CD4-positive, alpha-beta T cell treated with Interleukin-4 for 4 hours (primary cell): ENCODE measurements around the gene MESP2.
A peak's percentile ranks its signal among the peaks of the same experiment; 100 is the strongest.

ENCODE experiments used
- DNase-seq: peaks from one replicate; pipeline ENCODE4 v3.0.0-alpha.2; 2020

MESP2 gene, protein sequence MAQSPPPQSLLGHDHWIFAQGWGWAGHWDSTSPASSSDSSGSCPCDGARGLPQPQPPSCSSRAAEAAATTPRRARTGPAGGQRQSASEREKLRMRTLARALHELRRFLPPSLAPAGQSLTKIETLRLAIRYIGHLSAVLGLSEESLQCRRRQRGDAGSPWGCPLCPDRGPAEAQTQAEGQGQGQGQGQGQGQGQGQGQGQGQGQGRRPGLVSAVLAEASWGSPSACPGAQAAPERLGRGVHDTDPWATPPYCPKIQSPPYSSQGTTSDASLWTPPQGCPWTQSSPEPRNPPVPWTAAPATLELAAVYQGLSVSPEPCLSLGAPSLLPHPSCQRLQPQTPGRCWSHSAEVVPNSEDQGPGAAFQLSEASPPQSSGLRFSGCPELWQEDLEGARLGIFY

DNA sequence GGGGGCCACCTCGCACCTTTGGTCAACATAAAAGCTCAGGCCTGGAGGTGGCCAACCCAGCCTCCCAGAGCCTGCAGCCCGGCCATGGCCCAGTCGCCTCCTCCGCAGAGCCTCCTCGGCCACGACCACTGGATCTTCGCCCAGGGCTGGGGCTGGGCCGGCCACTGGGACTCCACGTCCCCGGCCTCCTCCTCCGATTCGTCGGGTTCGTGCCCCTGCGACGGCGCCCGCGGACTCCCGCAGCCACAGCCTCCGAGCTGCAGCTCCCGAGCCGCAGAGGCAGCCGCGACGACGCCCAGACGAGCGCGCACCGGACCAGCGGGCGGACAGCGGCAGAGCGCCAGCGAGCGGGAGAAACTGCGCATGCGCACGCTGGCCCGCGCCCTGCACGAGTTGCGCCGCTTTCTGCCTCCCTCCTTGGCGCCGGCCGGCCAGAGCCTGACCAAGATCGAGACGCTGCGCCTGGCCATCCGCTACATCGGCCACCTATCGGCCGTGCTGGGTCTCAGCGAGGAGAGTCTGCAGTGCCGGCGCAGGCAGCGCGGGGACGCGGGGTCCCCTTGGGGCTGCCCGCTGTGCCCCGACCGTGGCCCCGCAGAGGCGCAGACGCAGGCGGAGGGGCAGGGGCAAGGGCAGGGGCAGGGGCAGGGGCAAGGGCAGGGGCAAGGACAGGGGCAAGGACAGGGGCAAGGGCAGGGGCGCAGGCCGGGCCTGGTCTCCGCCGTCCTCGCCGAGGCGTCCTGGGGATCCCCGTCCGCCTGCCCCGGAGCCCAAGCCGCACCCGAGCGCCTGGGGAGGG, at the start of gene MESP2:
MESP2 (plus strand) TSS at position 59 of the 799 bp plus-strand sequence; CDS start at position 85, 26 bp downstream.
- peak; percentile 20 for DNase-seq

DNA sequence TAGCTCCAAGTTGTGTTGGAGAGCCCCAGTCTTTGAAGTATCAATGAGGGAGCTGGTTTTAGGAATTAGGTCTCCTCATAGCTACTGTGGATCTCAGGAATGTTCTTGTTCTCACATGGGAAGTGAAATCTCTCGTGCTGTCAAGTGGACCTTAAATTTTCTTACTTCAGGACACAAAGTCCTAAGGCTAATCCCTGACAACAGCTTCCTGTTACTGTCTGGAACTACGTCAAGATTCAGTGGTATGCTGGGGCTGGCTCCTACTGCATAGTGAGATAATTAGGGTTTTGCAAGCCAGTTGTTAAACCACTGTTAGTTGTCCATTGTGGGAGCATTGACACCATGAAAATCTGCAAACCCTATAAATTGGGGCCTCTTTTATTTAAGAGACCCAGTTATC, 47.9 kb upstream of the MESP2 start:
- DNase-seq: no peak

DNA sequence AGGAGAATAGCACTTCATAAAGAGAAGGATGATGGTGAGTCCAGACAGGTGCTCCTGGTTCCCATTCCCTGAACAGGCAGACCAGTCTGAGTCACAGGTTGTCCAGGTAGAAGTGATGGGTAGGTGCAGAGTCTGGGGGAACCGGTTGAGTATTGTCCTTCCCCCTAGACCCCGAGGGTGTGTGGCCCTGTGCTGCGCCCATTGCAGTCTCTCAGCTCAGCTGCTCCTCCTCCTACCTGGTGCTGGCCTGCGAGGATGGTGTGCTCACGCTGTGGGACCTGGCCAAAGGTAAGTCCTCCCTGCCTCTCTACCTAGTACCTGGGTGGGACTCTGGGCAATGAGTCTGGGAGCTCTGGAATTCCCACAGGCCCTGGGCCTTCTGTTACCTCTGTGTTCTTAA, 44.9 kb upstream of the MESP2 start:
- no peak for DNase-seq

DNA sequence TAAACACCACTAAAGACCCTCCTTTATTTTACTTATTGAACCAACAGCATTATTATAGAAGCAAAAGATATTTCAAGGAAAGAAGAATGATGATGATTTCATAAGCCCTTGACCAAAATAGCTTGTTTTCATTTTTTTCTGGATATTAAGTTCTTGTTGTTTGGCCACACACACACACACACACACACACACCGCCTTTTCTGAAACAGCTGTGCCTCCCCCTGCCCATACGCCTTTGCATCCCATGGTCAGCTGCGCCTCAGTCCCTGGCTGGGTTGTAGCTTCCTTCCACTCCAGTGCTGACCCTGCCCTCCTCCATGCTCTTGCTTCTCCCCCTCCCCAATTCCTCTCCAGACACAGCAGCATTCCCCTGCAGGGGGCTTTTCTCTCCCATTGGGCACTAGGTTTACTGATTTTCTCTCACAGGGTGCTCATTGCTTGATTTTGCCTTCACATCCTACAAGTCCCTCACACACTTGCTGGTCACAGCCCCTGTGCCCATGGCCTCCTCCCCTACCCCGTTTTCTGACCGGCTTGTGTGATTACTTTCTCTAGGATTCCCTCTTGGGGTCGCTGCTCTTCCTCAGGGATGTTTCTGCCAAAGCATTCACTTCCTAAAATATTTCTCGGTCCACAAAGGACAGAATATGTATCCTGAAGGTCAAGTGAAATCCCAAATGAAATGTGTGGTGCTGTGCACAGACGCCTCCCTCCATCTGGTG, 43.5 kb upstream of the MESP2 start:
- no peak for DNase-seq

DNA sequence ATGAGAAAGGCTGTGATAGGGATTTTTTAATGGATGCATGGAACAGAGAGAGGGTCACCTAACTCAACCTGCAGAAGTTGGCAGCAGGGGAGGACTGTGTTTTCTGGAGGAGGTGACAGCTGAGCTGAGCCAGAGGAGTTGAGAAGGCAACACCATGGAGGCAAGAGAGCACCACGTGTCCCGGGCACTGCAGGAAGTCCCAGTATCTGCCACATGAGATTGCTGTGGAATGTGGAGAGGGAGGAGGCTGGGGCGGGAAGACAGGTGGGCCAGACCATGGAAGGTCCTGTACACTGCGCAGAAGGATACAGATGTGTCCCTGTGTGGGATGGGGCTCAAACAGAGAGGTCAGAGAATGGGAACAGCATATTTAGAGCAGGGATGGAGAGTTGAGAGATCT, 40.4 kb upstream of the MESP2 start:
- no peak for DNase-seq

DNA sequence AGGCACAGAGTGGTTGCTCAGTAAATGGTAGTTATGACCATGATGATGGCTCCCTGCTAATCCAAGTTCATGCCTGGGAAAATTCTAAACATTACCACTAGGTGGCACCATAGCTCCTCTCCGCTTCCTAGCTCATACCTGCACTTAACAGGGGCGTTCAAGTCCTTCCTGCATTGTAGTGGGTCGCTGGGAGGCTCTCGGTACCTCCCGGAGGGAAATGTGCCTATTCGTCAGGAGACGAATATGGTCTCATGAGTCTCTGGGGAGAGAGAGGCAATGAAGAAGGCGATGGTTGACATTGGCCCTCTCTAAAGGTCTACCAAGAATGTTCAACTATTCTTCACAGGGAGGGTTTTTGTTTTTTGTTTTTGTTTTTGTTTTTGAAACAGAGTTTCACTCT, 36.0 kb upstream of the MESP2 start:
- DNase-seq: peak; percentile 68

DNA sequence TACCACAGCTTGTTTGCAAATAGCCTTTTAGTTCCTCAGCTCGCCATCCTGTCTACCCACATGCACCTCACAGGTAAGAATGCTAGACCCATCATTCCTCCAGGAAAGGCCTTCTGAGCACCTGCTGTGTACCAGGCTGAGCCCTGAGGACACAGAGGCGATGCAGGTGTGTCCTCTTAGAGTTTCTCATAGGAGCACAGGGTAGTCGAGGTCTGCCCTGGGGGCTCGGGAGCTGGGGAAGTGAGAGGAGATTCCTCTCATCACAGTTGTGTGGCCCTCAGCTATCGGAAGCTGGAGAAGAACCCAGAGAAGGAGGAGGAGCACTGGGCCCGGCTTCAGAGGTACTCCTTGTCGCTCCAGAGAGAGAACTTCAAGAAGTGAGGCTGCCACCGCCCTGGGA, 33.1 kb upstream of the MESP2 start:
- no peak for DNase-seq

DNA sequence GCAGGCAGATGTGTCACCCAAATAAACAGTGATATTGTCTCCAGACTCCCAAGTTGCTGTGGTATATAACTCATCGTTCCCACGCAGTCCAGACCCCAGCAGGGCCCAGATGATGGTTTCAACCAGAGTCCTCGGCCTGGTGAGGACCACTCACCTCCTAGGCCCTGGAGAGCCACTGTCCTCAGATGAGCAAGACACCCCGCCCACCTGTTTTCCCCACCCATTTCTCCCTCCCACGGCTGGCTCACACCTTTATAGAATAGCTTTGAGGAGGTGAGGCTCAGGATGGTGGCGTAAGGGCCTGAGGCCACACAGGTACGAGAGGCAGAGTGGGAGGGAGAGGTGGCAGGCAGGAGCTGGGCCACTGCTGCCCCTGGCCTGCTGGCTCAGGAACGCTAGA, 32.5 kb upstream of the MESP2 start:
- no peak for DNase-seq

DNA sequence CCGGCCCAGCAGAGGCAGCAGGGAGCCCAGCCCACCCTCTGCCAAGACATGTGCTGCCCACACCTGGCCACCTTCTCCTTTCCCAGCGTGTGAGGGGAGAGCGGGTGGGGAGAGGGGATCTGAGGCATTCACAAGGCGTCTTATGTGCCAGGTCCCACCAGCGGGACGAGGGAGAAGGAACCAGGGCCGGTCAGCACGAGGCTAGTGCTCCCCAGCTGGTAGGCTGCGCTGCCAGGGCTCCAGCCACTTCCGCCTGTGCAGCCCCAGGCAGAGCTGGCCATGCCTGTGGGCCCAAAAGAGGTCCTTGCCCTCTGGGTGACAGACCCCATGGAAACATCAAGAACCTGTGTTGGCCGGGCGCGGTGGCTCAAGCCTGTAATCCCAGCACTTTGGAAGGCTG, 31.0 kb upstream of the MESP2 start:
- DNase-seq: no peak

DNA sequence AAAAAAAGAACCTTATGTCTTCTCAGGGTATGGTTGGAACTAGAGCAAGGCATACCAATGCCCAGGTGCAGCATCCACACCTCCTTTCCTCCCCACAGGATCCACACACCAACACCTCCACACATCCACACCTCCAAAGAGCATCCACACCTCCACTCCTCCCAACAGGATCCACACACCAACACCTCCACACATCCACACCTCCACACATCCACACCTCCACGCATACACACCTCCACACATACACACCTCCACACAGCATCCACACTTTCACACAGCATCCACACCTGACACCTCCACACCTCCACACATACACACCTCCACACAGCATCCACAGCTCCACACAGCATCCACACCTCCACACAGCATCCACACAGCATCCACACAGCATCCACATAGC, 30.4 kb upstream of the MESP2 start:
- no peak for DNase-seq

DNA sequence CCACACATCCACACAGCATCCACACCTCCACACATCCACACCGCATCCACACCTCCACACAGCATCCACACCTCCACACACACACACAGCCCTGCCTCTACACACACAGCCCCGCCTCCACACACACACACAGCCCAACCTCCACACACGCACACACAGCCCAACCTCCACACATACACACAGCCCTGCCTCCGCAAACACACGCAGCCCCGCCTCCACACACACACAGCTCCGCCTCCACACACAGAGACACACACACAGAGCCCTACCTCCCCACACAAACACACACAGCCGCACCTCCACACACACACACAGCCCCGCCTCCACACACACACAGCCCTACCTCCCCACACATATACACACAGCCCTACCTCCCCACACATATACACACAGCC, 29.7 kb upstream of the MESP2 start:
- DNase-seq: no peak

DNA sequence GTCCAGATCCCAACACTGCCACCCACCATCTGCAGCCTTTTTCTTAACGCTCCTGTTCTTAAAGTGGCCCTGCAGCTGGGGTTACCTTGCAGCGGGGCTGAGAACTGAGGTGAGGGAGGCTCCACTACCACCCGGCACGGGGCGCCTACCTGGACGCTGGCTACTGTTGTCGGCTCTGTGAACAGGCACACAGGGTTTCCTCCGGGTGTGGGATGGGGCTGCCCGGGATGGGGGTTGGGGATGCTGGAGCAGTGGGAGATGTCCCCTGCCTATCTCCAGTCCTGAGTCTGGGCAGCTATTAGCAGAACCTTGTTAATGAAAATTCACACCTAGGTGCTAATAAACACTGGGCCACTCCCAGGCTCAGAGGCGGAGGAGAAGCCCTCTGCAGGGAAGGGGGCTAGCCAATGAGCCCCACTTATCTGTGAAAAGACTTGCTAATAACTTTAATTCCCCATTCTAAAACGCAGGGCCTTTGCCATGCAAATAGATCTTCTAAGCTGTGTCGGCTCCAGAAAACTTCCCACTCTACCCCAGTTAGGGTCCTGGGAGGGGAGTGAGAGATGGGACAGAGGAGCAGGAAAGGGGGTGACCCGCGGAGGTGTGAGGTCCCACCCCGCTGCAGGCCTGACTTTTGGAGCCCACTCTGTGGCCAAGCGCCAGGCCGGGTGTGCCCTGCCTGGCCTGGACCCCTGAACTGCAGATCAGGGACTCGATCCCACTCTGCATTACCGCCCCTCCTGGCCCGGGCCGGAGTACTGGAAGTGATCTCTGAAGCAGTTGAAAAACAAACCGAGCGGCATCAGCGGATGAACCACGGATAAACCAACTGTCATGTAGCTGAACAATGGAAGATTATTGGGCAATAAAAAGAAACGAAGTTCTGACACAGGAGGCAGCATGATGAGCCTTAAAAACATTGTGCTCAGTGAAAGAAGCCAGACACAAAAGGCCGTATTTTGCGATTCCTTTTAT, 28.1 kb upstream of the MESP2 start:
- DNase-seq: no peak

DNA sequence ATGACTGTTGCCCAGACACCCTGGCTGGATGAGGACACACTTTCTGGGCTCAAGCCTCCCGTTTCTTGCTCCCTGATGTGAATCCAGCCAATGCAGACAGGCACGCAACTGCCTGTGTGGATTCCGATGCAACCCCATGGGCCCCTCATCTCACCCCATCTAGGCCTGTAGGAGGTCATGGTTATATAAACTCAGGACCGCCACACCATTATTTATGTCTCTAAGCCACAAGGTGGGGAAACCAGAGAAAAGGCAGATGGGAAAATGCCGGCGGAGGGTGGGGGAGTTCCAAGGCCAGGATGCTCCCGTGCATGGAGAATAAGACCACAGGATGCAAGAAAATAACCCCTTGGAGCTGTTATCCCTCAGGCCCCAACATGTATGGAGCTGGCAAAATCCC, 27.1 kb upstream of the MESP2 start:
- no peak for DNase-seq

DNA sequence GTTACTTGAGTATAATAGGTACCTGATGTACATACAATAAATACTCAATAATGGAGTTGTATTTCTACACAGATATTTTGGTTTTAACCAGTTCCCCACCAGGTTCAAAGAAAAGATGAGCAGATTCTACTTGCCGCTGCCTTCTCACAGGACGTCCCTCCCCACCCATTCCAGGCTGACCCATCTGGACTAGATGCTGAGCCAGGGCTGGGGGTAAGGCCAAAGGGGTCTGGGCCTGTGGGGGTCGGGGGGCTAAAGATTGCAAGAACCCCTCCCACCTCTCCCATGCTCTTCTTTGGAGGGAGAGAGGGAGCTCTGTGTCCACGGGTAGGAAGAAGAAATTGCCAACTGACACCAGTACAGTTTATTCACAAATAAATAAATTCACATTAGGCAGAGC, 26.6 kb upstream of the MESP2 start:
- DNase-seq: no peak

DNA sequence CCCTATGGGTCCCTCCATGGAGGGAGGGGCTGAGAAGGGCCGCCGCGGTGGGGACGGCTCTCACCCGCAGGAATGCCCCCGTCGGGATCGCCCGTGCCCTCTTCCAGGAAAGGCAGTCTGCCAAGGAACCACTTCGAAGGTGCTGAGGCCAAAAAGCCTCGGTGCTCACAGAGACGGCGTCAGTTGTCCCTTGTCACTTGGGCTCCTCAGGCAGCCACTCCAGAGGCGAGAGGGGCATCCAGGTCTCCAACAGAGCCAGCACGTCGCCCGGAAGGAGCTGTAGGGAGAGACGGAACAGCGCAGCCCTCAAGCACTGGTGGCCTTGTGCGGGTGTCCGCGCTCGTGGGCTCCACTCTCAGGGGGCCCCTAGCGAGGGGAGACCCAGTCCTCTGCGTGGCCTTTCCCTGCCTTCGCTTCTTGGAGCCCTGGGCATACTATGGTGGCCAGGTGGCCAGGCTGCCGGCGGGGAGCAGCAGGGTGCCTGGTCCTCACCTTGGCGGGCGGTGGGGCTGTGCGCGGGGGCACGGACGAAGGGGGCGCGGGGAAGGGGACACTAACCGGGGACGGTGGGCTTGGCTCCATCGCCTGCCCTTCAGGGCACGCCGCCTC, 26.1 kb upstream of the MESP2 start:
- no peak for DNase-seq

DNA sequence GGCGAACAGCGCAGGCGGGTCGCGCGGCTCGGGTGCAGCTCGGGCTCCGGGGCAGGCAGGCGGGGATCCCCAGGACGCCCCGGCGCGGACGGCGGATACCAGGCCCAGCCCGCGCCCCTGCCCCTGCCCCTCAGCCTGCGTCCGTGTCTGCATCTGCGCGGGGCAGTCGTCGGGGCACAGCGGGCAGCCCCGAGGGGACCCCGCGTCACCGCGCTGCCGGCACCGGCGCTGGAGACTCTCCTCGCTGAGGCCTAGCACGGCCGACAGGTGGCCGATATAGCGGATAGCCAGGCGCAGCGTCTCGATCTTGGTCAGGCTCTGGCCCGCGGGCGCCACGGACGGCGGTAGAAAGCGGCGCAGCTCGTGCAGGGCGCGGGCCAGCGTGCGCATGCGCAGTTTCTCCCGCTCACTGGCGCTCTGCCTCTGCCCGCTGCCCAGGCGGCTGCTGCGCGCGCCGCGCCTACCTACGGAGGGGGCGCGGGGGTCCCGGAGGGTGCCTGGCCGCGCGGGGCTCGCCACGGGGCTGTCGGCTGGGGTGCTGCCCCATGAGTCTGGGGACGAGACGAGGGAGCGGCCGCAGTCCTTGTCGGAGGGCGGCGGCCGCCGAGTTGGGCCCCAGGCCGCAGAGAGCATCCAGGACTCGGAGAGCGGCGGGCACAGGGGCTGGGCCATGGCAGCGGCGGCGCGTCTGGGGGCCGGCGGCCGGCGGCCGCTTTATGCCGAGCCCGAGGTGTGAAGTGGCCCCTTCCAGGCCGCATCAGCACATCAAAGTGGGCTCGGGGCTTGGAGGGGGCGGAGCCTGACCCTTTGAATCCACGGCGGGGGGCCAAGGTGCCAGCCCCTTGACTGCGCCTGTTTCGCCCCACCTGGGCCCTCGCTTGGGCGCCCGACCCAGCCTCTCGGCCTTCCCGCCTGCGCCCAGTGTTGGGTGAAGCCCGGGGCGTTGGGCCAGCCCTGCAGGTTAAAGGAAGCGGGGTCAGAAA, 25.3 kb upstream of the MESP2 start, which contains the start of gene MESP1:
MESP1 (minus strand) TSS at position 690 of the 983 bp plus-strand sequence; CDS start at position 672, 18 bp downstream.
- DNase-seq: peak; percentile 85

DNA sequence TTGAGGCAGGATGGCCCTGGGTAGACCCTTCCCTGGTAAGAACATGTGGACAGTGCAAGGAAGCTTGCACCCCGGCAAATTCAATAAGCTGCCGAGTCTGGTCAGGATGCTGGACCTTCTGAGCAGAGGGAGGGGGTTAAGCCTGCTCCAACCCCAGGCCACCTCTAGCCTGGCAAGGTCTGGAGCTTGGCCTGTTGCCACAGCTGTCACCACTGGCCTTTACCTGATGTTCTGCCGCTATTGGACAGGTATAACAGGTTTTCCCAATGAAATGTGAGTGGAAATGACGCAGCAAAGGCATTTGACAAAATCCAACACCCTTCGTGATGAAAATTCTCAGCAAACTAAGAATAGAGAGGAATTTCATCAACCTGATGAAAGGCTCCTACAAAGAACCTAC, 24.4 kb upstream of the MESP2 start:
- DNase-seq: no peak

DNA sequence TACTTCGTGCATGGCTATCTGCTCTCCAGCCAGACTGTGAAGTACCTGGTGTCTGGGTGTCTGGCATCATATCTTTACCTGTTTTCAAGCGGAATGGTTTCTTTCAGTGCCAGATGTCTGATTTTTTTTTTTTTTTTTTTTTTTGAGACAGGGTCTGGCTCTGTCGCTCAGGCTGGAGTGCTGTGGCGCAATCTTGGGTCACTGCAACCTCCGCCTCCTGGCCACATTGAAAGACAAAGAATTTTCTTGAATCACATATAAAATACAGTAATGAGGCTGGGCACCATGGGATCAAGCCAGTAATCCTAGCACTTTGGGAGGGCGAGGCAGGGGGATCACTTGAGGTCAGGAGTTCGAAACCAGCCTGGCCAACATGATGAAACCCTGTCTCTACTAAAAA, 22.3 kb upstream of the MESP2 start:
- no peak for DNase-seq

DNA sequence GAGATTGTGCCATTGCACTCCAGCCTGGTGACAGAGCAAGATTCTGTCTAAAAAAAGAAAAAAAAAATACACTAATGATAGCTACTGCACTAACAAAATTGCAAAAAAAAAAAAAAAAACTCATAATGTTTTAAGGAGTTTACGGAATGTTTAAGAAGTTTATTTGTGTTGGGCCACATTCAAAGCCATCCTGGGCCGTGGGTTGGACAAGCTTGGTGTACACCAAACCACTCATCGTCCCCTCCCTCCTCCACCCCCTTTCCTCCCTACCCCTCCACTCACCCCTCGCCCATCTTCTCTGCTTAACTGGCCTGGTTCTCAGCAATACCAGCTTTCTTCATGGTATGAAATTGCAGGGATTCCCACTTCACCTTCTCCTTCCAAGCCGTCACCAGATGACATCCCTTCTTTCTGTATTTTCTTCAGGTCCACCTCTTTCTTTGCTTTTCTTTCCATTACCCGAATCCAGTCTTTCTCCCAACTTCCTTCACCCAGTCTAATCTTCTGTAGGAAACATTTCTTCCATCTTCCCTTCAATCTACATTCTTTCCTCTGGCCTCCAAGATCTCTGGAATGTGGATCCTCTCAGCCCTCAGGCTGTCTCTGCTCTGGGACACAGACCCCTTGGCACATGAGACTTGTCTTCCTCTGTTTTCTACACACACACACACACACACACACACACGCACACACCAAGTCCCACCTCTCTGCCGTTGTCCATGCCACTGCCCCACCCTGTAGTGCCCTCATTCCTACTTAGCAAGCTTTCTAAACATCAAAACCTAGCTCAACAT, 21.6 kb upstream of the MESP2 start:
- no peak for DNase-seq

DNA sequence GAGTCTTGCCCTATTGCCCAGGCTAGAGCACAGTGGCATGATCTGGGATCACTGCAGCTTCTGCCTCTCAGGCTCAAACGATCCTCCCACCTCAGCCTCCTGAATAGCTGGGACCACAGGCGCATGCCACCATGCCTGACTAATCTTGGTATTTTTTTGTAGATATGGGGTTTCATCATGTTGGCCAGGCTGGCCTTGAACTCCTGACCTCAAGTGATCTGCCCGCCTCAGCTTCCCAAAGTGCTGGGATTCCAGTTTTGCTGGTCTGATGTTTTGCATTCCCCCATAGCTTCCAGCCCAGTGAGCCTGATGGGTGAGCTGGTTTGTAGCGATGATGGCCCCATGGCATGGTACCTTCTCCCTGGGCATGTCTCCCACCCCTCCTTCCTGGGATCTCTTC, 20.4 kb upstream of the MESP2 start:
- no peak for DNase-seq
